IPS-NIHi7 (cell line): ENCODE data around the gene SEMA4C.
A peak's percentile ranks its signal among the peaks of the same experiment; 100 is the strongest.
"Not testable (repeated sequence)": the region's sequence is repeated elsewhere in the genome, so short reads cannot be mapped to it uniquely, and the experiment has no call there.

Source experiments
- DNase-seq: peaks from one replicate; pipeline ENCODE4 v3.0.0; 2012; ENCODE audit warnings: mixed read lengths; ENCODE audit errors: extremely low spot score

The SEMA4C gene

GRCh38 chr2:96866586-96866985 lies 3.3 kb downstream of the SEMA4C start:
- no peak for DNase-seq

GRCh38 chr2:96866149-96866548 lies 3.7 kb downstream of the SEMA4C start:
- DNase-seq, result no peak

- DNase-seq, result no peak
Measured at GRCh38 chr2:96865654-96866053, 4.2 kb downstream of the SEMA4C start.

GRCh38 chr2:96864343-96865091 lies 5.4 kb downstream of the SEMA4C start:
- DNase-seq, result no peak

- DNase-seq, result no peak
Measured at GRCh38 chr2:96863575-96864342, 6.1 kb downstream of the SEMA4C start.

GRCh38 chr2:96863056-96863455 lies 6.8 kb downstream of the SEMA4C start:
- not testable (repeated sequence) for DNase-seq

- no peak for DNase-seq
Measured at GRCh38 chr2:96861074-96861473, 8.8 kb downstream of the SEMA4C start.

- no peak for DNase-seq
Measured at GRCh38 chr2:96860065-96861029, 9.5 kb downstream of the SEMA4C start.

- DNase-seq, result no peak
Measured at GRCh38 chr2:96859681-96860064, 10.2 kb downstream of the SEMA4C start.

- no peak for DNase-seq
Measured at GRCh38 chr2:96859099-96859649, 10.7 kb downstream of the SEMA4C start.

GRCh38 chr2:96857667-96858372 lies 12.1 kb downstream of the SEMA4C start, which contains the start of gene ANKRD39:
Gene ANKRD39, minus strand, starts transcription at chr2:96858016. Its CDS starts 29 bp downstream, at chr2:96857987.
- DNase-seq, result peak; percentile 99

GRCh38 chr2:96856776-96857666 lies 12.9 kb downstream of the SEMA4C start:
- peak; percentile 49 for DNase-seq

- no peak for DNase-seq
Measured at GRCh38 chr2:96853321-96853720, 16.6 kb downstream of the SEMA4C start.

GRCh38 chr2:96852667-96853066 lies 17.2 kb downstream of the SEMA4C start:
- no peak for DNase-seq

GRCh38 chr2:96848264-96848663 lies 21.6 kb downstream of the SEMA4C start:
- DNase-seq, result no peak

GRCh38 chr2:96847586-96847985 lies 22.3 kb downstream of the SEMA4C start:
- DNase-seq, result no peak

GRCh38 chr2:96846825-96847224 lies 23.1 kb downstream of the SEMA4C start:
- no peak for DNase-seq

- DNase-seq, result no peak
Measured at GRCh38 chr2:96844405-96844808, 25.5 kb downstream of the SEMA4C start.

GRCh38 chr2:96843538-96844268 lies 26.2 kb downstream of the SEMA4C start, which contains the start of gene ANKRD23:
Gene ANKRD23, minus strand, starts transcription at chr2:96844021. Its CDS starts 29 bp downstream, at chr2:96843992.
- DNase-seq, result no peak
